Neuronal stem cell (in vitro differentiated cells): ENCODE measurements around the gene SLC1A1.
"Not testable (repeated sequence)": the region's sequence is repeated elsewhere in the genome, so short reads cannot be mapped to it uniquely, and the experiment has no call there.

Experiments
- DNase-seq: peaks from one replicate; pipeline ENCODE4 v3.0.0-alpha.2; 2013; ENCODE audit warnings: low spot score
- H2AFZ ChIP-seq: one replicate; pipeline ENCODE4 v1.6.1; 2013; ENCODE audit warnings: mild to moderate bottlenecking, low read length, inconsistent platforms
- H2AK5ac ChIP-seq: 2 replicates; pipeline ENCODE4 v1.6.1; 2013; ENCODE audit warnings: low read depth, mild to moderate bottlenecking, inconsistent platforms, low read length, moderate library complexity, mixed read lengths
- H2BK120ac ChIP-seq: 2 replicates; pipeline ENCODE4 v1.6.1; 2013; ENCODE audit warnings: low read depth, mild to moderate bottlenecking, inconsistent platforms, low read length, moderate library complexity, mixed read lengths
- H2BK12ac ChIP-seq: one replicate; pipeline ENCODE4 v1.6.1; 2013; ENCODE audit warnings: low read length, inconsistent platforms
- H2BK15ac ChIP-seq: 2 replicates; pipeline ENCODE4 v1.6.1; 2013; ENCODE audit warnings: mild to moderate bottlenecking, low read length, inconsistent platforms, mixed read lengths
- H2BK5ac ChIP-seq: one replicate; pipeline ENCODE4 v1.6.1; 2013; ENCODE audit warnings: inconsistent platforms, mild to moderate bottlenecking, low read length, moderate library complexity
- H3K14ac ChIP-seq: one replicate; pipeline ENCODE4 v1.6.1; 2013; ENCODE audit warnings: low read length, inconsistent platforms
- H3K18ac ChIP-seq: 2 replicates; pipeline ENCODE4 v1.6.1; 2013; ENCODE audit warnings: low read length, inconsistent platforms
- H3K23ac ChIP-seq: 2 replicates; pipeline ENCODE4 v1.6.1; 2013; ENCODE audit warnings: low read depth, mild to moderate bottlenecking, mixed read lengths, low read length, inconsistent platforms; ENCODE audit not compliant: poor library complexity
- H3K27ac ChIP-seq: replicated peaks from 3 replicates; pipeline ENCODE4 v1.5.1; 2013; ENCODE audit warnings: low read length, inconsistent platforms
- H3K27me3 ChIP-seq, 3 experiments: 2 replicates each; pipeline ENCODE4 v1.6.1; 2013; ENCODE audit warnings: low read length in 3 of 3, mild to moderate bottlenecking in 2 of 3, inconsistent platforms in 1 of 3, low read depth in 1 of 3, mixed read lengths in 1 of 3, moderate library complexity in 1 of 3; ENCODE audit not compliant: control insufficient read depth in 3 of 3, insufficient read depth in 3 of 3
- H3K36me3 ChIP-seq, 2 donors: replicated peaks in 1 of 2; 2 replicates each; pipeline ENCODE4 v1.6.1; 2013; ENCODE audit warnings: low read length in 2 of 2; ENCODE audit not compliant: control insufficient read depth in 2 of 2, insufficient read depth in 2 of 2
- H3K4ac ChIP-seq: 2 replicates; pipeline ENCODE4 v1.6.1; 2013; ENCODE audit warnings: inconsistent platforms, mild to moderate bottlenecking, low read length, moderate library complexity
- H3K4me1 ChIP-seq, 2 donors: 1 replicate in 1 of 2; 2 replicates in 1 of 2; pipeline ENCODE4 v1.6.1; 2013; ENCODE audit warnings: low read length in 2 of 2, low read depth in 1 of 2; ENCODE audit not compliant: control insufficient read depth in 2 of 2, insufficient read depth in 1 of 2
- H3K4me2 ChIP-seq: one replicate; pipeline ENCODE4 v1.6.1; 2013; ENCODE audit warnings: mild to moderate bottlenecking, low read length, inconsistent platforms; ENCODE audit not compliant: insufficient read depth, poor library complexity, severe bottlenecking
- H3K4me3 ChIP-seq, 2 donors: 2 replicates each; pipeline ENCODE4 v1.5.1; 2013; ENCODE audit warnings: low read length in 2 of 2, mild to moderate bottlenecking in 2 of 2, inconsistent platforms in 1 of 2, moderate library complexity in 1 of 2
- H3K79me1 ChIP-seq: one replicate; pipeline ENCODE4 v1.6.1; 2013; ENCODE audit warnings: low read depth, mild to moderate bottlenecking, inconsistent platforms, low read length, moderate library complexity
- H3K9ac ChIP-seq: one replicate; pipeline ENCODE4 v1.6.1; 2013; ENCODE audit warnings: mild to moderate bottlenecking, low read depth, low read length, inconsistent platforms; ENCODE audit not compliant: poor library complexity
- H3K9me3 ChIP-seq, 2 donors: replicated peaks in 1 of 2; 2 replicates each; pipeline versions ENCODE3 to v1.6.1; 2013; ENCODE audit warnings: low read length in 2 of 2, mild to moderate bottlenecking in 2 of 2, inconsistent platforms in 1 of 2, low read depth in 1 of 2, mixed read lengths in 1 of 2, moderate library complexity in 1 of 2; ENCODE audit not compliant: control insufficient read depth in 2 of 2, insufficient read depth in 1 of 2
- H4K8ac ChIP-seq: one replicate; pipeline ENCODE4 v1.6.1; 2013; ENCODE audit warnings: low read depth, mild to moderate bottlenecking, inconsistent platforms, low read length, moderate library complexity
- H4K91ac ChIP-seq: one replicate; pipeline ENCODE4 v1.6.1; 2013; ENCODE audit warnings: low read length, low read depth, mild to moderate bottlenecking, inconsistent platforms; ENCODE audit not compliant: poor library complexity
- WGBS, 2 donors: extraction: QIAGEN DNeasy Blood & Tissue Kit; methylation state at CpG; one replicate each; pipeline ENCODE4 v1.1.7; 2013; ENCODE audit warnings: missing lambda C conversion rate in 2 of 2, mixed read lengths in 1 of 2; ENCODE audit not compliant: insufficient read length in 2 of 2, insufficient replicate concordance in 1 of 2; ENCODE audit errors: extremely low coverage in 2 of 2; 5-methylcytosine and 5-hydroxymethylcytosine counted together

The SLC1A1 gene

DNA sequence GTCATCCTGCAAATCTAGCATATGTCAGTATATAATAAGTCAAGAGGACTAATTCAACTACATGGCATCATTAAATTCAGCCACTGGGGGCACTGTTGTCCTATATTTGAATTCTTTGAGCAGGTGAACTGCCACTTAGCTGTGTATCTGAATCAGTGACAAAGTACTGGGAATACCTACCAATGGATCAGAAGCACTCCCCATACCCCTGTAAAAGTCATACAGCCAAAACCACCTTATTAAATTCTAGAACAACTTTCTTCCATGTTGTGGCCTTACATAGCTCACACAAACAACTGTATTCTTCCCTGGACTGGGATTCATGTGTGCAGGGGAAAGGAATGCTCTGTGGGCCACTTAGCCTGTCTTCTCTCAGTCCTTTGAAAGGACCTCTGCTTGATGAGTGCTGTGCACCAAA lies 114.4 kb downstream of the SLC1A1 start:
- peak overlapping the region; percentile 31 for H2AFZ ChIP-seq
- no peak overlapping the region for H4K91ac ChIP-seq
- H2BK5ac ChIP-seq = no peak overlapping the region
- H3K27me3 ChIP-seq = no peaks in the 10 kb centered on the region
- H3K79me1 ChIP-seq = no peaks in the 10 kb centered on the region
- H4K8ac ChIP-seq = no peak overlapping the region
- H2AK5ac ChIP-seq = no peak overlapping the region
- no peak overlapping the region for H3K23ac ChIP-seq
- H3K18ac ChIP-seq = no peak overlapping the region
- H2BK15ac ChIP-seq = no peak overlapping the region
- no peak overlapping the region for H3K14ac ChIP-seq
- no peaks in the 10 kb centered on the region for H3K4me1 ChIP-seq
- no peak overlapping the region for H3K4me2 ChIP-seq
- H3K9ac ChIP-seq = no peak overlapping the region
- H3K4me3 ChIP-seq = no peak overlapping the region
- DNase-seq = peak; percentile 72
- no peak overlapping the region for H2BK120ac ChIP-seq
- H2BK12ac ChIP-seq = no peak overlapping the region
- no peaks in the 10 kb centered on the region for H3K36me3 ChIP-seq
- H3K9me3 ChIP-seq = no peaks in the 10 kb centered on the region
- no peak overlapping the region for H3K27ac ChIP-seq
- H3K4ac ChIP-seq = no peak overlapping the region

DNA sequence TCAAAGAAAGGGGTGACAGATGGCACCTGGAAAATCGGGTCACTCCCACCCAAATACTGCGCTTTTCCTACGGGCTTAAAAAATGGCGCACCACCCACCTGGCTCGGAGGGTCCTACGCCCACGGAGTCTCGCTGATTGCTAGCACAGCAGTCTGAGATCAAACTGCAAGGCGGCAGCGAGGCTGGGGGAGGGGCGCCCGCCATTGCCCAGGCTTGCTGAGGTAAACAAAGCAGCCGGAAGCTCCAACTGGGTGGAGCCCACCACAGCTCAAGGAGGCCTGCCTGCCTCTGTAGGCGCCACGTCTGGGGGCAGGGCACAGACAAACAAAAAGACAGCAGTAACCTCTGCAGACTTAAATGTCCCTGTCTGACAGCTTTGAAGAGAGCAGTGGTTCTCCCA lies 115.8 kb downstream of the SLC1A1 start:
- H2AFZ ChIP-seq = peak overlapping the region; percentile 53
- not testable (repeated sequence) for H2BK12ac ChIP-seq, H3K18ac ChIP-seq, H4K91ac ChIP-seq, H3K9ac ChIP-seq, H3K27me3 ChIP-seq, DNase-seq, H2BK15ac ChIP-seq, H3K79me1 ChIP-seq, H3K4ac ChIP-seq, H3K4me2 ChIP-seq, H3K14ac ChIP-seq, H2AK5ac ChIP-seq, H3K27ac ChIP-seq, H4K8ac ChIP-seq, H2BK120ac ChIP-seq, H3K9me3 ChIP-seq, H3K4me1 ChIP-seq, H3K4me3 ChIP-seq, H3K36me3 ChIP-seq, H2BK5ac ChIP-seq, H3K23ac ChIP-seq
- no CpG with 5 or more reads among the region's 15 CpGs for WGBS, 2 donors

DNA sequence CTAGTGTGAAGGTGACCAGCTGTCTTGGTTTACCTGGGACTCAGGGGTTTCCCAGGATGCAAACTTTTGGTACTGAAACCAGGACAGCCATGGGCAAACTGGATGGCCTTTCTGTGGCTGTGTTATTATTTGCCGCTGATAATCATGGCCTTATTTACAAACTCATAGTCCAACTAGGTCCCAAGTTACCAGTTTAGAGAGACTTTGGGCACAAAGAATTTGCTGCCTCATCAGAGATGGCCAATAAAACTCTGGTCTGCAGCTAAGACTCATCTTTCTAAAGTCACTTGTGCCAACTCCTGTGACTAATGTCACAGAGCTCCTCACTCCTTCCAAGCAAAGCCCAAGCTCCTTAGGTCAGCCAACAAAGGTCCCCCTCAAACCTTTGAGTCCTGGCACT lies 124.4 kb downstream of the SLC1A1 start:
- no peak overlapping the region for H2BK12ac ChIP-seq
- no peak overlapping the region for H3K14ac ChIP-seq
- no peak overlapping the region for H2AK5ac ChIP-seq
- H4K8ac ChIP-seq = no peak overlapping the region
- DNase-seq = no peak
- no peaks in the 10 kb centered on the region for H3K79me1 ChIP-seq
- H2AFZ ChIP-seq = no peak overlapping the region
- WGBS, 2 donors = no CpG with 5 or more reads among the region's 1 CpG
- H3K9ac ChIP-seq = no peak overlapping the region
- no peaks in the 10 kb centered on the region for H3K36me3 ChIP-seq
- H3K23ac ChIP-seq = no peak overlapping the region
- no peak overlapping the region for H4K91ac ChIP-seq
- H3K9me3 ChIP-seq = no peaks in the 10 kb centered on the region
- no peak overlapping the region for H2BK120ac ChIP-seq
- no peak overlapping the region for H3K4ac ChIP-seq
- H3K27ac ChIP-seq = no peak overlapping the region
- H3K4me1 ChIP-seq = peaks cover 2 to 4% of the 10 kb centered on the region in 2 donors
- H3K27me3 ChIP-seq = no peaks in the 10 kb centered on the region
- H3K4me3 ChIP-seq = no peak overlapping the region
- no peak overlapping the region for H2BK5ac ChIP-seq
- H3K4me2 ChIP-seq = no peak overlapping the region
- no peak overlapping the region for H2BK15ac ChIP-seq
- H3K18ac ChIP-seq = peak overlapping the region; percentile 35

DNA sequence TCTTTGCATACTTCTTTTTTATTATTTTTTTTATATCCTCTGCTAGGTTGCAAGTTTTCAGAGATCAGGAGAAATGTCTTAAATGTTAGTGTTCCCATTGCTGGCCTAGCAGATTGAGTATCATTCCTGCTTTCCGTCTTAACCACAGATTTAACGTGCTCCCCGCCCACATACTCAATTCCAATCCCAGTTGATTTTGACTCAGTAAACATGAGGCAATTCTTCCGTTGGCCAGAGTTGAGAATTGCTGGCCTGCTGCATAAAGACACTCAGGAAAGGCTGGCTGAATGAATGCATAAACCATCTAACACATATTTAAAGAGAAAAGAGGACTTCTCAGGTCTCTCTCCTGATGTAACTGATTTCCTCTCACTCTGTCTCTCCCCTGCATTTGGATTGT lies 125.0 kb downstream of the SLC1A1 start:
- no peak overlapping the region for H3K4me3 ChIP-seq

More for the DNA sequence above, 125.0 kb downstream of the SLC1A1 start:
- H4K8ac ChIP-seq = no peak overlapping the region
- no peak overlapping the region for H3K14ac ChIP-seq
- H2BK120ac ChIP-seq = no peak overlapping the region
- H4K91ac ChIP-seq = no peak overlapping the region
- H3K4me2 ChIP-seq = no peak overlapping the region
- no peak overlapping the region for H3K9ac ChIP-seq
- no CpG with 5 or more reads among the region's 4 CpGs for WGBS, 2 donors
- H3K36me3 ChIP-seq = no peaks in the 10 kb centered on the region
- H3K23ac ChIP-seq = no peak overlapping the region
- H3K18ac ChIP-seq = no peak overlapping the region
- no peak overlapping the region for H2BK15ac ChIP-seq
- H2AK5ac ChIP-seq = no peak overlapping the region
- H3K79me1 ChIP-seq = no peaks in the 10 kb centered on the region
- peaks cover 2 to 4% of the 10 kb centered on the region in 2 donors for H3K4me1 ChIP-seq
- H3K4ac ChIP-seq = no peak overlapping the region
- H3K27me3 ChIP-seq = no peaks in the 10 kb centered on the region
- H3K27ac ChIP-seq = no peak overlapping the region
- no peak overlapping the region for H2BK12ac ChIP-seq
- no peak overlapping the region for H2BK5ac ChIP-seq
- no peak for DNase-seq
- H2AFZ ChIP-seq = no peak overlapping the region
- no peaks in the 10 kb centered on the region for H3K9me3 ChIP-seq
